Right renal pelvis (tissue), 4 donors: ENCODE measurements around the gene SLC24A4. TPM values are rescaled to one million over a fixed set of nuclear protein-coding genes. Genes with fewer than 3 reads are reported as not detected.

Experiments
- DNase-seq, 4 donors: peaks; one replicate each; pipeline ENCODE4 v3.0.0-alpha.2; 2013; ENCODE audit warnings: low read depth in 4 of 4, low spot score in 3 of 4, missing footprints in 1 of 4
- polyA plus RNA-seq, 4 donors: library from polyadenylated mRNA; unstranded; fragments of 120-200 nt; gene quantifications; one replicate each; pipeline ENCODE4 v1.2.1, GENCODE V29; 2013; ENCODE audit not compliant: insufficient read length in 4 of 4

The SLC24A4 gene
- polyA plus RNA-seq, 4 donors, result 0.14 to 0.37 (median 0.15) TPM

GRCh38 chr14:92513966-92514843 is 191.2 kb downstream of the SLC24A4 start:
- DNase-seq, result no peak

- no peak for DNase-seq
These were observed 192.0 kb downstream of the SLC24A4 start for GRCh38 chr14:92514844-92515514.

GRCh38 chr14:92515546-92516343 is 192.8 kb downstream of the SLC24A4 start:
- no peak for DNase-seq

- DNase-seq, result no peak
These were observed 193.5 kb downstream of the SLC24A4 start for GRCh38 chr14:92516344-92516965.

GRCh38 chr14:92516966-92517506 is 194.1 kb downstream of the SLC24A4 start:
- DNase-seq, result no peak

- no peak for DNase-seq
These were observed 194.8 kb downstream of the SLC24A4 start for GRCh38 chr14:92517761-92518160.

GRCh38 chr14:92519246-92520101 is 196.5 kb downstream of the SLC24A4 start:
- no peak for DNase-seq

GRCh38 chr14:92520102-92521057 is 197.4 kb downstream of the SLC24A4 start:
- no peak for DNase-seq

- no peak for DNase-seq
These were observed 198.1 kb downstream of the SLC24A4 start for GRCh38 chr14:92521058-92521415.

GRCh38 chr14:92523752-92524151 is 200.8 kb downstream of the SLC24A4 start:
- no peak for DNase-seq

GRCh38 chr14:92524602-92525185 is 201.7 kb downstream of the SLC24A4 start:
- no peak for DNase-seq

GRCh38 chr14:92525322-92526095 is 202.5 kb downstream of the SLC24A4 start:
- no peak for DNase-seq

GRCh38 chr14:92527721-92528120 is 204.8 kb downstream of the SLC24A4 start:
- DNase-seq, result no peak

- DNase-seq, result no peak
These were observed 205.6 kb downstream of the SLC24A4 start for GRCh38 chr14:92528486-92529100.

- DNase-seq, result no peak
These were observed 206.9 kb downstream of the SLC24A4 start for GRCh38 chr14:92529903-92530302.

GRCh38 chr14:92531106-92531873 is 208.3 kb downstream of the SLC24A4 start:
- no peak for DNase-seq
